B cell (primary cell): ENCODE data around the gene POLD2.

Source experiments
- EZH2 ChIP-seq: IDR thresholded peaks from 2 replicates; pipeline ENCODE4 v1.6.1; 2012; ENCODE audit warnings: borderline replicate concordance, low read depth, mild to moderate bottlenecking, moderate library complexity, low read length; ENCODE audit not compliant: insufficient read depth, poor library complexity, severe bottlenecking
- TF ChIP-seq, protein P1 (sequence below): fragments of 200-600 bp; IDR thresholded peaks from one replicate; pipeline ENCODE4 v1.8.0; 2022; ENCODE audit warnings: antibody characterized with exemption, mild to moderate bottlenecking

DNA sequence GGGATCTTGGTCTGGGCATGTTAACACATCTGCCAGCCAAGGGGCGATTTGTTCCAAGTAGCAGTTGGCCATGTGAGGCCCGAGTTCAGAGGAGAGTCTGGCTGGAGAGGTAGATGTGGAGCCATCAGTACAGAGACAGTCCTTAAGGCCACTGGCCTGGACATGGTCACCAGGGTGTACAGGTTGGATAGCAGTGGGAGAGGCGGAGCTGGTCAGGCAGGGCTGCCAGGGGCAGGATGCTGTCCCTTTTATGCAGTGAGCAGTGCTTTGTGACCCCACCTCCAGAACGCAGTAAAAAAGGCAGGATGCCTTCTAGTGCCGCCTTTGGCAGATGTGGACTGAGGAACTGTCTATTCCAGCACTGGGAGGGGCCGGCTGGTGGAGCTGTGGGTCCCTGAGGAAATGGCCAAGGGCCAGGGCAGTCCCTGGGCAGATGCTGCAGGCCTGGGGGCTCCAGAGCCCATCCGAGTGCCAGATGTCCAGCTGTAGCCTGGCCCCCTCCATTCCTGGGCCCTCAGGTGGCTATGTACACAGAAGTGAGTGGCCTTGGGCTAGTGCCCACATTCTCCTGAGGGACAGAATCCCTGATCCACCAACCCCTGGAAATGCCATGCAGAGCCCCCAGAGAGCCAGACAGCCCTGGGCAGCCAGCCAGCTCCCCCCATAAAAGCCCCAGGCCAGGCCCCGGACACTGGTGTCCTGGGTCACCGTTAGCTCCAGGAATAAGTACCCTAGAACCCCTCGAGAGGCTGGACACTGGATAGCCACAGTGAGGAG, 34.9 kb upstream of the POLD2 start:
- TF ChIP-seq, protein P1, sequence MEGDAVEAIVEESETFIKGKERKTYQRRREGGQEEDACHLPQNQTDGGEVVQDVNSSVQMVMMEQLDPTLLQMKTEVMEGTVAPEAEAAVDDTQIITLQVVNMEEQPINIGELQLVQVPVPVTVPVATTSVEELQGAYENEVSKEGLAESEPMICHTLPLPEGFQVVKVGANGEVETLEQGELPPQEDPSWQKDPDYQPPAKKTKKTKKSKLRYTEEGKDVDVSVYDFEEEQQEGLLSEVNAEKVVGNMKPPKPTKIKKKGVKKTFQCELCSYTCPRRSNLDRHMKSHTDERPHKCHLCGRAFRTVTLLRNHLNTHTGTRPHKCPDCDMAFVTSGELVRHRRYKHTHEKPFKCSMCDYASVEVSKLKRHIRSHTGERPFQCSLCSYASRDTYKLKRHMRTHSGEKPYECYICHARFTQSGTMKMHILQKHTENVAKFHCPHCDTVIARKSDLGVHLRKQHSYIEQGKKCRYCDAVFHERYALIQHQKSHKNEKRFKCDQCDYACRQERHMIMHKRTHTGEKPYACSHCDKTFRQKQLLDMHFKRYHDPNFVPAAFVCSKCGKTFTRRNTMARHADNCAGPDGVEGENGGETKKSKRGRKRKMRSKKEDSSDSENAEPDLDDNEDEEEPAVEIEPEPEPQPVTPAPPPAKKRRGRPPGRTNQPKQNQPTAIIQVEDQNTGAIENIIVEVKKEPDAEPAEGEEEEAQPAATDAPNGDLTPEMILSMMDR: no peak
- no peak for TF ChIP-seq EZH2
